H9 (cell line): ENCODE measurements around the gene PKNOX2. TPM values are rescaled to one million over a fixed set of nuclear protein-coding genes. Genes with fewer than 3 reads are reported as not detected.

Experiments
- DNase-seq: peaks from one replicate; pipeline ENCODE4 v3.0.0-alpha.2; 2017
- H2AFZ ChIP-seq: one replicate; pipeline ENCODE4 v1.6.1; 2013; ENCODE audit warnings: mild to moderate bottlenecking, low read length, control low read depth, moderate library complexity
- H2AK5ac ChIP-seq: 2 replicates; pipeline ENCODE4 v1.6.1; 2013; ENCODE audit warnings: low read length, control low read depth, mixed read lengths; ENCODE audit not compliant: insufficient read length
- H2BK120ac ChIP-seq: one replicate; pipeline ENCODE4 v1.6.1; 2013; ENCODE audit warnings: low read depth, mild to moderate bottlenecking, low read length, control low read depth, inconsistent platforms; ENCODE audit not compliant: poor library complexity, severe bottlenecking
- H2BK12ac ChIP-seq: 2 replicates; pipeline ENCODE4 v1.6.1; 2013; ENCODE audit warnings: low read length, control low read depth, mixed read lengths, low read depth; ENCODE audit not compliant: insufficient read length
- H2BK15ac ChIP-seq: 2 replicates; pipeline ENCODE4 v1.6.1; 2013; ENCODE audit warnings: low read depth, low read length, control low read depth
- H2BK20ac ChIP-seq: one replicate; pipeline ENCODE4 v1.6.1; 2013; ENCODE audit warnings: low read depth, mild to moderate bottlenecking, low read length, control low read depth, inconsistent platforms; ENCODE audit not compliant: poor library complexity, severe bottlenecking
- H2BK5ac ChIP-seq: 2 replicates; pipeline ENCODE4 v1.6.1; 2013; ENCODE audit warnings: low read length, control low read depth, mixed read lengths; ENCODE audit not compliant: insufficient read length
- H3K14ac ChIP-seq: 2 replicates; pipeline ENCODE4 v1.6.1; 2013; ENCODE audit warnings: low read length, control low read depth; ENCODE audit not compliant: insufficient read depth
- H3K18ac ChIP-seq: 2 replicates; pipeline ENCODE4 v1.6.1; 2013; ENCODE audit warnings: low read depth, mild to moderate bottlenecking, mixed read lengths, low read length, control low read depth; ENCODE audit not compliant: insufficient read length
- H3K23ac ChIP-seq: 2 replicates; pipeline ENCODE4 v1.6.1; 2013; ENCODE audit warnings: low read length, control low read depth, mixed read lengths, low read depth; ENCODE audit not compliant: insufficient read length
- H3K23me2 ChIP-seq: 2 replicates; pipeline ENCODE4 v1.6.1; 2013; ENCODE audit warnings: low read depth, mild to moderate bottlenecking, mixed read lengths, low read length, control low read depth; ENCODE audit not compliant: insufficient read length, poor library complexity, severe bottlenecking
- H3K27ac ChIP-seq: 2 replicates; pipeline ENCODE4 v1.5.1; 2013; ENCODE audit warnings: low read length, control low read depth, mixed read lengths, low read depth; ENCODE audit not compliant: insufficient read length
- H3K27me3 ChIP-seq: 2 replicates; pipeline ENCODE4 v1.6.1; 2013; ENCODE audit warnings: low read length, control low read depth, inconsistent platforms; ENCODE audit not compliant: insufficient read depth
- H3K4ac ChIP-seq: 2 replicates; pipeline ENCODE4 v1.6.1; 2013; ENCODE audit warnings: low read depth, mild to moderate bottlenecking, control low read depth, inconsistent platforms, low read length, moderate library complexity
- H3K4me1 ChIP-seq: 2 replicates; pipeline ENCODE4 v1.6.1; 2013; ENCODE audit warnings: low read length, control low read depth, inconsistent platforms; ENCODE audit not compliant: insufficient read depth
- H3K4me2 ChIP-seq: 2 replicates; pipeline ENCODE4 v1.6.1; 2013; ENCODE audit warnings: low read length, control low read depth, mixed read lengths; ENCODE audit not compliant: insufficient read length, insufficient read depth
- H3K56ac ChIP-seq: 2 replicates; pipeline ENCODE4 v1.6.1; 2013; ENCODE audit warnings: low read depth, mild to moderate bottlenecking, mixed read lengths, low read length, control low read depth; ENCODE audit not compliant: insufficient read length
- H3K79me1 ChIP-seq: 2 replicates; pipeline ENCODE4 v1.6.1; 2013; ENCODE audit warnings: low read depth, mild to moderate bottlenecking, moderate library complexity, low read length, control low read depth, inconsistent platforms; ENCODE audit not compliant: insufficient read depth, poor library complexity, severe bottlenecking
- H3K79me2 ChIP-seq: 2 replicates; pipeline ENCODE4 v1.6.1; 2013; ENCODE audit warnings: low read length, control low read depth, inconsistent platforms; ENCODE audit not compliant: insufficient read depth
- H3K9ac ChIP-seq: 2 replicates; pipeline ENCODE4 v1.6.1; 2013; ENCODE audit warnings: low read length, control low read depth, mixed read lengths; ENCODE audit not compliant: insufficient read length; ENCODE audit errors: extremely low read depth
- H3K9me3 ChIP-seq: one replicate; pipeline ENCODE4 v1.6.1; 2013; ENCODE audit warnings: low read depth, low read length, inconsistent platforms; ENCODE audit not compliant: control insufficient read depth
- H3T11ph ChIP-seq: one replicate; pipeline ENCODE4 v1.6.1; 2013; ENCODE audit warnings: mild to moderate bottlenecking, low read length, control low read depth, inconsistent platforms
- H4K20me1 ChIP-seq: one replicate; pipeline ENCODE4 v1.6.1; 2013; ENCODE audit not compliant: control insufficient read depth, insufficient read length, insufficient read depth
- H4K5ac ChIP-seq: 2 replicates; pipeline ENCODE4 v1.6.1; 2013; ENCODE audit warnings: low read depth, mild to moderate bottlenecking, mixed read lengths, low read length, control low read depth; ENCODE audit not compliant: insufficient read length
- H4K8ac ChIP-seq: replicated peaks from 2 replicates; pipeline ENCODE4 v1.6.1; 2013; ENCODE audit warnings: low read length, control low read depth, mixed read lengths, low read depth; ENCODE audit not compliant: insufficient read length
- H4K91ac ChIP-seq: 2 replicates; pipeline ENCODE4 v1.6.1; 2013; ENCODE audit warnings: low read depth, mild to moderate bottlenecking, moderate library complexity, mixed read lengths, low read length, control low read depth; ENCODE audit not compliant: insufficient read length
- H3K27ac Mint-ChIP-seq, 3 experiments: 2 replicates in 2 of 3; 3 replicates in 1 of 3; pipeline ENCODE4 v1.8.0; 2020 to 2021; ENCODE audit warnings: mixed read lengths in 3 of 3, mild to moderate bottlenecking in 1 of 3, moderate library complexity in 1 of 3
- H3K27me3 Mint-ChIP-seq: 2 replicates; pipeline ENCODE4 v1.8.0; 2021; ENCODE audit warnings: low read depth, mild to moderate bottlenecking, moderate library complexity, mixed read lengths
- H3K36me3 Mint-ChIP-seq, 3 experiments: 2 replicates in 2 of 3; 3 replicates in 1 of 3; pipeline ENCODE4 v1.8.0; 2020 to 2021; ENCODE audit warnings: low read depth in 3 of 3, mixed read lengths in 3 of 3; ENCODE audit not compliant: insufficient read depth in 1 of 3
- H3K4me1 Mint-ChIP-seq, 2 experiments: 2 replicates each; pipeline ENCODE4 v1.8.0; 2020; ENCODE audit warnings: mixed read lengths in 2 of 2
- H3K4me3 Mint-ChIP-seq, 2 experiments: 2 replicates in 1 of 2; 3 replicates in 1 of 2; pipeline ENCODE4 v1.8.0; 2020 to 2021; ENCODE audit warnings: mild to moderate bottlenecking in 2 of 2, mixed read lengths in 2 of 2, moderate library complexity in 1 of 2
- H3K9me3 Mint-ChIP-seq, 2 experiments: 2 replicates in 1 of 2; 3 replicates in 1 of 2; pipeline ENCODE4 v1.8.0; 2020; ENCODE audit warnings: mild to moderate bottlenecking in 2 of 2, mixed read lengths in 2 of 2, moderate library complexity in 1 of 2
- CTCF ChIP-seq: fragments of 200-600 bp; sonication (generic); conservative IDR thresholded peaks from 3 replicates; pipeline ENCODE4 v1.8.0; 2021; ENCODE audit warnings: antibody characterized with exemption, mild to moderate bottlenecking
- WGBS: extraction: QIAGEN DNeasy Blood & Tissue Kit; methylation state at CpG from one replicate; pipeline ENCODE4 v1.1.7; 2013; ENCODE audit warnings: missing lambda C conversion rate, low lambda C conversion rate, mixed read lengths; ENCODE audit not compliant: insufficient read length; ENCODE audit errors: extremely low coverage; 5-methylcytosine and 5-hydroxymethylcytosine counted together
- total RNA-seq: library from RNA; stranded (reverse); gene quantifications from 2 replicates; pipeline ENCODE4 v1.2.1, GENCODE V29; 2021

Gene PKNOX2
- total RNA-seq, 1 experiment from 2014 or later = 1.3 TPM

- H3K79me1 ChIP-seq = no peaks in the 10 kb centered on the region
- no peaks in the 10 kb centered on the region for H3K36me3 Mint-ChIP-seq
- H3K27me3 ChIP-seq = no peaks in the 10 kb centered on the region; the same call in 1 of the 2 replicates
- peaks cover 38 to 49% of the 10 kb centered on the region in 2 experiments for H3K4me1 Mint-ChIP-seq
- H4K8ac ChIP-seq = no peak overlapping the region
- H3K4me1 ChIP-seq = no peaks in the 10 kb centered on the region; the same call in 1 of the 2 replicates
- H4K91ac ChIP-seq = no peak overlapping the region
- no peak overlapping the region for H2BK12ac ChIP-seq
- H2AK5ac ChIP-seq = no peak overlapping the region
- H3K9ac ChIP-seq = no peak overlapping the region
- no peak overlapping the region for H2BK120ac ChIP-seq
- no peaks in the 10 kb centered on the region for H3K9me3 ChIP-seq
- no CpG with 5 or more reads among the region's 7 CpGs for WGBS
- no peak overlapping the region for H2AFZ ChIP-seq
- no peaks in the 10 kb centered on the region for H3K79me2 ChIP-seq
- no peak overlapping the region for H2BK15ac ChIP-seq
- peaks cover under 1% of the 10 kb centered on the region for H4K20me1 ChIP-seq
- no peak overlapping the region for H3K4me3 Mint-ChIP-seq
- H3K9me3 Mint-ChIP-seq = no peaks in the 10 kb centered on the region
- H3K4me2 ChIP-seq = no peak overlapping the region
- no peak for DNase-seq
- no peaks in the 10 kb centered on the region for H3K23me2 ChIP-seq
- no peak overlapping the region for H3K14ac ChIP-seq
- no peak overlapping the region for H3K18ac ChIP-seq
- H3K27ac ChIP-seq = no peak overlapping the region
- no peak overlapping the region for H3K23ac ChIP-seq
- no peak overlapping the region for H2BK20ac ChIP-seq
- no peak overlapping the region for H4K5ac ChIP-seq
- no peak overlapping the region for H3T11ph ChIP-seq
- H2BK5ac ChIP-seq = no peak overlapping the region
- peaks cover 21% of the 10 kb centered on the region for H3K27me3 Mint-ChIP-seq
- no peak overlapping the region for H3K4ac ChIP-seq
- no peak for TF ChIP-seq CTCF
- no peak overlapping the region for H3K56ac ChIP-seq
- no peak overlapping the region; a peak in 1 of 7 replicates for H3K27ac Mint-ChIP-seq
Measured at GRCh38 chr11:125378083-125378482, 213.5 kb downstream of the PKNOX2 start.
